ENCODE results near the gene CEBPG. TPM values are rescaled to one million over a fixed set of nuclear protein-coding genes. Genes with fewer than 3 reads are reported as not detected.

The CEBPG gene
- total RNA-seq, 1 donor from 2014 or later, result 34.3 TPM

DNA sequence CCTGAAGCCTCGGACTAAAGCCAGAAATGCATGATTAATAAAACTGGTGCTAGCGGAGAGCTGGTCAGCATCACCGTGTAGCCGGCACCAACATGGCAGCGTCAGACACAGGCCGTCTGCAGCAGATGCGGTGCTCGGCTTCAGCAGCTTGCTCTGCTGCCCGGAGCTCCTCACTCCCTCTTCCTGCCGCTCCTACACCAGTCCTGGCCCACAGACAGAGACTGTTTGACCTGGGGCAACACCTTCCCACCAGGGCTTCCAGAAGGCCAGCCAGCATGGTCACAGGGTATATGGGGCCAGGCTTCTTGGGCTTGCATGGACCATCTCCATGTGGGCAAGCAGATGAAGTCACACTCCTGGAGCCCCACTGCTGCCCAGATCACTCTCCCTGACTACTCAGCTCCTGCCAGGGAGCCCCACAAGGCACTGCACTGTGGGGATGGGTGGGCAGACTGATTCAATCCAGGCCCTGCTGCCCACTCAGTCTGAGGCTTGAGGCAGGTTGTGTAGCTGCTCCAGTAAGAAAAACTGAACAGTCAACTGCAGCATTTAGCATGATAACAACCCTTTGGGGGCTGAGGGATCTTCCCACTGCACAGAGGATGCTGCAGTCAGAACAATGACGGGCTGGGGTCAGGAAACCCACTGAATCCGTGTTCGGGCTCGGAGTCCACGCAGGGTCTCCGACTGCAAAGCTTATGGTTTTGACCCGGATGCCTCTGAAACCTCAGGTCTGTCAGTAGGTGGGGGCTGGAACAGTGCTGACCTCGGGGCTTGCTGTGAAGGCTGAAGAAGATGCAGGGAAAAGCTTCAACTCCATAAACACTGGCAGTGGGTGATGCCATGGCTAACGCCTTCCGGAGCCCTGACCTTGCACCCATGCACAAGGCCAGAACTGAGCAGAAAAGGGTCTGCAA is 45.6 kb downstream of the CEBPG start:
- no peak for DNase-seq (ENCODE audit: low read depth in 2 of 2)

- DNase-seq (ENCODE audit: low read depth in 2 of 2), result no peak
These were observed 46.2 kb downstream of the CEBPG start for GRCh38 chr19:33419788-33420130.

- DNase-seq (ENCODE audit: low read depth in 2 of 2), result no peak
These were observed 47.3 kb downstream of the CEBPG start for GRCh38 chr19:33420821-33421220.

DNA sequence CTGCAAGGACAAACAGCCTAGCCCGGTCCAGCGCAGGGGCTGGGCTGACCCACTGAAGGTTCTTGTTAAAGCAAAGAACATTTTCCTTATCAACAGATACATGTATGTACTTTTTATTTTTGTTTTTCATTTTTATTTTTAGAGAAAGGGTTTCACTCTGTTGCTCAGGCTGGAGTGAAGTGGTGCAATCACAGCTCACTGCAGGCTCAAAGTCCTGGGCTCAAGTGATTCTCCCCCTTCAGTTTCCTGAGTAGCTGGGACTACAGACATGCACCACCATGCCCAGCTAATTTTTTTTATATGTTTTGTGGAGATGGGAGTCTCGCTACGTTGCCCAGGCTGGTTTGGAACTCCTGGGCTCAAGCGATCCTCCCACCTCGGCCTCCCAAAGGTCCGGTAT is 47.9 kb downstream of the CEBPG start:
- DNase-seq (ENCODE audit: low read depth in 2 of 2), result no peak

DNA sequence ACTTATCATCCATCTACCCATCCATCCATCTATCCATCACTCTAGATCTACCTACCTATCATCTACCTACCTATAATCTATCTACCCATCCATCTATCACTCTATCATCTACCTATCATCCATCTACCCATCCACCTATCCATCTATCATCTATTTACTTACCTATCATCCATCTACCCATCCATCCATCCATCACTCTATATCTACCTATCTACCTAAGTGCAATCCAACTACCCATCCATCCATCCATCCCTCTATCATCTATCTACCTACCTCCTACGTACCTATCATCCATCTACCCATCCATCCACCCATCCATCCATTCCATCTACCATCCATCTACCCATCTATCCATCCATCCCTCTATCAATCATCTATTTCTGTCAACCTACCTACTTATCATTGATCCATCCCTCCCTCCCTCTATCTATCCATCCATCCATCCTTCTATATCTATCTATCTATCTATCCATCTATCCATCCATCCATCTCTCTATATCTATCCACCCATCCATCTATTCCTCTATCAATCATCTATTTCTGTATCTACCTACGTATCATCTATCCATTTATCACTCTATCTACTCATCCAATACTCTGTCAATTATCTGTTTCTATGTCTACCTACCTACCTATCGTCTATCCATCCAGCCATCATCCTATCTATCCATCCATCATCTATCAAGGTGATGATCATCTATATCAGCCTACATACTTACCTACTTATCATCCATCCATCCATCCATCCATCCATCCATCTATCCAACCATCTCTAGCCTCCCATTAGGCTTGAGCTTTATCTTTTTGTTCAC is 49.1 kb downstream of the CEBPG start:
- DNase-seq (ENCODE audit: low read depth in 2 of 2), result no peak

DNA sequence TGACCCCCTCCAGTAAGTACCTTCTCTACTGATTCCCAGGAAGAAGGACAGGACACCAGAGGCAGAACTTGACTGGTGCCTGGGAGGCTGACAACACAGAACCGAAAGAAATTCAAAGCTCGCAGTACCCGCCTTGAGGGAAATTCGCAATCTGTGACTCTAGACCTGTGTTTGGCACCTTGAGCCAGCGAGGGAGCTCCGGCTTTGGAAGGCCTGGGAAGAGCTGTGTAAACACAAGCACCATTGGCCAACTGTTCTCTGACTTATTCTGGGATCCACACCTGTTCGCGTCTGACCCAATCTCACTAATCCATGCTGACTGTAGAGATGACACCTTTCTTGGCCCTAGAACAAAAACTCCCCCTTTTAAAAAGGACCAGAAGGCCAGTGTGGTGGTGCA is 50.7 kb downstream of the CEBPG start:
- DNase-seq (ENCODE audit: low read depth in 2 of 2), result no peak

DNA sequence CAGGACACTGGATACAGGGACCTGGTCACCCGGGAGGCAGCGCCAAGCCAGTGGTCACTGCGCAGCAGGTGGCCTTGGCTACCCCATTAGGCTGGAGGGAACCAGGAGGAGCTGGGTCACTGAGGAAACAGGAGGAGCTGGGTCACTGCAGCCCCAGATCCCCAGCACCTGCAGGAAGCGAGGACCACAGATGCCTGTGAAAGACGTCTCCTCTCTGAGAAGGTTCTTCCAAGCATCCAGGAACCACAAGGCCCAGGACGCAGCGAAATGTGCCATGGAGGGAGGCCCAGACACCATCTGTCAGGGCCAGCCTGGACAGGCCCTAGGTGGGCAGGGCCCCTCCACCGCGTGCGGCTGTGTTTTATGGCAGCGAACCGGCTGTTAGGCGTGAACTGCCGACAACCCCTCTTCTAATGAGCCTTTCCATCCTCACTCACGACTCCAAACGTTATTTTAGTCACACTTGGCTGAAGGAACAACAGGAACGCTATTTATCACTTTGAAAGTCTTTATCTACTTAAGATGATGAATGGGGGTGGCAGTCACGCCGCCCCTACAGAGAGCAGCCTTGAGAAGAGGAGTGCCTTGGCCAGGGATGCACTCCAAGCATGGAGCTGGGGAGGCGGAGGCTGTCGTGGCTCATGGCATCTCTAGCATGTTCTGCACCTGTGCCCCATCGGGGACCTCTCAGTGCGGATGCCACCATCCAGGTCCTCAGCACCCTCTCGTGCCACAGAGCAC is 53.3 kb downstream of the CEBPG start:
- no peak for DNase-seq (ENCODE audit: low read depth in 2 of 2)

- DNase-seq (ENCODE audit: low read depth in 2 of 2), result no peak
These were observed 54.5 kb downstream of the CEBPG start for GRCh38 chr19:33427801-33428626.

GRCh38 chr19:33428627-33429125 is 55.2 kb downstream of the CEBPG start:
- DNase-seq (ENCODE audit: low read depth in 2 of 2), result no peak

DNA sequence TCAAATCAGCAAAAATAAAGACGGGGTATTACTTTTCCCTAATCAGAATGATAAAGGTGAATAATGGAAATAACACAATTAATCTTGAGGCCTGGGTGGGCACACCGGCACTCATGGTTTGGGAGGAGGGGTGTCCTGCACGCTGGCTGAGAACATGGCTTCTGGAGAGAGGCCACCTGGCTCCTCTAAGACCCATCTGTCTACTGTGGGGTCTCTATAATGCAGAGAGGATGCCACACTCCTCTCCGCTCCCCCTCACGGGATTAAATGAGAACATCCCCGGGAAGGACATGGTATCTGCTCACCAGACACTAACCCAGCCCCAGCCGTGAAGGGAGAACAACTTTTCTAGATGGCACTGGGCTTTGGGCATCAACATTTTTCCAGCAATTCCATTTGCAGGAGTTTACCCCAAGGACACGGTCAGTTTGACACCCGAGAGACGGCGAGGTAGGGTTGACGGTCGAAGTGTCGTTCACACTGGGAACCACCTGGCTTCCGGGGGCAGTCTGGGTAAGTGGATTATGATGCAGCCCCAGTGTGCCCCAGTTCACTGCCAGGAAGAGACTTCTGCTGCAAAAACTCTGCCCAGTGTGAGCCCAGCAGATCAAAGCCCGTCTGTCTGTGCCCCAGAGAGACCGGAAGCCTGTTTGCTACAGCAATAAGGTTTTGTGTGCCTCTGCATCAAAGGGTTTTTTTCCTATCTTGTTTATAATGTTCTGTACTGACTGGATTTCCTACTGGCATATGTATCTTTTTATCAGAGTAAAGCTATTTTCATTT is 56.6 kb downstream of the CEBPG start:
- no peak for DNase-seq (ENCODE audit: low read depth in 2 of 2)

DNA sequence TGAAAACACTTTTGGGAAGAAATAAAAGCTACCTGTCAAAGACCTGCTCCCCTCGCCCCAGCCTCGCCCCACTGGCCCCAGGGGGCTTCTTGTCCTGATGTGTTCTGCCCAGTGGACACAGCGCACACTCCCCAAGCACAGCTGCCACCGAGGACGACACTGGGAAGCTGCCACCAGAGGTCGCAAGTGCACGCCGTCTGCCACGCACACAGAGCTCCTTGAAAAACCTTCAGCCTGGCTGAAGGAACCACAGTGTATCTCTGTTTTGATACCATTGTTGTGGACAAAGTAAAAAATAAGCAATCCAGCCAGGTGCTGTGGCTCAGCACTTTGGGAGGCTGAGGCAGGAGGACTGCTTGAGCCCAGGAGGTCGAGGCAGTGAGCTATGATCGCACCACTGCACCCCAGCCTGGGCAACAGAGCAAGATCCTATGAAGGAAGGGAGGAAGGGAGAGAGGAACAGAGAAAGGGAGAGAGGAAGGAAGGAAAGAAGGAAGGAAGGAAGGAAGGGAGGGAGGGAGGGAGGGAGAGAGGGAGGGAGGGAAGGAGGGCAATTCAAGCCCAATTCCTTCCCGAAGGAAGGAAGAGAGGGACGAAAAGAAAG is 57.3 kb downstream of the CEBPG start:
- DNase-seq (ENCODE audit: low read depth in 2 of 2), result peak; percentile 77 to 78

DNA sequence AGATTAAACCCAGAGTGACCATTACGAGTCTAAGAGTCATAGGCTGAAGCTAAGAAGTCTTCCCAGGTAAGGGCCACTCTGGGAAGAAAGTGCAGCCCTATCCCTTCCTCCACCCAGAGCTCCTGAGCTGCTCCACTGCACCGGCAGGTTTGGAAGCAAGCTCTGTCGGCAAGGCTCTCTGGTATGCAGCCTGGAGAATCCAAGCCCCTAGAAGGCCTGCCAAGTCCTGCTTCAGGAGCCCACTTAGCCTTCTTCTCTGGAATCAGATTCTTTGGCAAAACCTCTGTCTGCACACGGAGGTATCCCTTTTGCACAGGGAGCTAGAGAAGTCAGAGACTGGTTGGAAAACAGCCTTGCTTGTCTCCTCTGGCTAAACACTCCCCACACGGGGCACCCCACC is 58.5 kb downstream of the CEBPG start:
- no peak for DNase-seq (ENCODE audit: low read depth in 2 of 2)

Other genes with a start within 250 kb of the CEBPG start
- gene WDR88, start 241.6 kb upstream of the CEBPG start, total RNA-seq, result not detected in 2 replicates
- 3.2 and 5.2 TPM in 2 replicates for gene LRP3, start 179.4 kb upstream of the CEBPG start, total RNA-seq
- gene SLC7A10, start 147.9 kb upstream of the CEBPG start, total RNA-seq, result not detected in 2 replicates
- gene CEBPA, start 71.2 kb upstream of the CEBPG start, total RNA-seq, result 0.20 and 0.22 TPM in 2 replicates
- gene PEPD, start 148.1 kb downstream of the CEBPG start, total RNA-seq, result 61.7 and 89.3 TPM in 2 replicates
- gene CHST8, start 248.2 kb downstream of the CEBPG start, total RNA-seq, result under 0.01 and 0.20 TPM in 2 replicates

Measured in lung microvascular endothelial cell (primary cell).